GM10847 (cell line): ENCODE results near the gene ARL6IP1.

Source experiments
- POLR2A ChIP-seq: IDR thresholded peaks from 2 replicates; pipeline ENCODE4 v1.6.1; 2011; ENCODE audit not compliant: insufficient read length; ENCODE audit errors: extremely low read depth

The ARL6IP1 gene

GRCh38 chr16:18805257-18805773 is 4.0 kb upstream of the ARL6IP1 start:
- no peak for TF ChIP-seq POLR2A

GRCh38 chr16:18804540-18804939 is 3.2 kb upstream of the ARL6IP1 start:
- no peak for TF ChIP-seq POLR2A

GRCh38 chr16:18803569-18804462 is 2.5 kb upstream of the ARL6IP1 start:
- no peak for TF ChIP-seq POLR2A

GRCh38 chr16:18802767-18803343 is 1.5 kb upstream of the ARL6IP1 start:
- TF ChIP-seq POLR2A, result no peak

- no peak for TF ChIP-seq POLR2A
Measured at GRCh38 chr16:18800775-18801144, 589 bp downstream of the ARL6IP1 start.

- no peak for TF ChIP-seq POLR2A
Measured at GRCh38 chr16:18800293-18800692, 1.1 kb downstream of the ARL6IP1 start.

GRCh38 chr16:18799500-18799899 is 1.8 kb downstream of the ARL6IP1 start:
- no peak for TF ChIP-seq POLR2A

- TF ChIP-seq POLR2A, result no peak
Measured at GRCh38 chr16:18797746-18798145, 3.6 kb downstream of the ARL6IP1 start.

GRCh38 chr16:18796377-18796776 is 5.0 kb downstream of the ARL6IP1 start:
- no peak for TF ChIP-seq POLR2A

GRCh38 chr16:18792836-18793433 is 8.4 kb downstream of the ARL6IP1 start:
- TF ChIP-seq POLR2A, result no peak

GRCh38 chr16:18789850-18790706 is 11.3 kb downstream of the ARL6IP1 start, which contains the start of gene RPS15A:
TSS of gene RPS15A (minus strand) at chr16:18790334. CDS start at chr16:18789113, 1,221 bp downstream.
- peak; percentile 85 for TF ChIP-seq POLR2A

- no peak for TF ChIP-seq POLR2A
Measured at GRCh38 chr16:18789515-18789849, 11.9 kb downstream of the ARL6IP1 start.

GRCh38 chr16:18788828-18789514 is 12.4 kb downstream of the ARL6IP1 start:
- no peak for TF ChIP-seq POLR2A

GRCh38 chr16:18784917-18785623 is 16.3 kb downstream of the ARL6IP1 start:
- no peak for TF ChIP-seq POLR2A
